GM19467 (cell line): Measurements from ENCODE around the gene CDYL2.
A peak's percentile ranks its signal among the peaks of the same experiment; 100 is the strongest.
"Not testable (repeated sequence)": the region's sequence is repeated elsewhere in the genome, so short reads cannot be mapped to it uniquely, and the experiment has no call there.

ENCODE experiments used
- ATAC-seq: cut with Tn5 transposase; IDR thresholded peaks from one replicate; pipeline ENCODE4 v1.9.1; 2021; ENCODE audit warnings: mild to moderate bottlenecking, moderate library complexity; ENCODE audit not compliant: unreplicated experiment

The CDYL2 gene

DNA sequence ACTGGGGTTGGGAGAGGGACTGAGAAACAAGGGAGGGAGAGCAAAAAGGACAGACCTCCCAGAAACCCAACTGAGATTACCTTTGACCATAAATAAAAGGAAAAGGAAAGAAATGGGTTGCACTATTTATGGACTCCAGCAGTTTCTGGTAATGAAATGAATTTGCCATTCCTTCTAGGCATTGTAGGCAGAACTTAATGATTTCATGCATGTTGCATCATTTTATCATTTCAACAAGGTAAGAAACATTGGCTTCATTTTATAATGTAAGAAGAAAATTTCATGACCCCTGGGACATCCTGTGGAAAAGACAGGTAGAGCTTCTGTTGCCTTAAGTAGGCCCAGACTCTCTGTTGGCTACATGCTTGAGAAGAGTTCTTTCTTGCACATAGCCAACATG, 8.2 kb upstream of the CDYL2 start:
- ATAC-seq = no peak

GRCh38 chr16:80809366-80809765, 5.0 kb upstream of the CDYL2 start:
- ATAC-seq = no peak

GRCh38 chr16:80807906-80808305, 3.5 kb upstream of the CDYL2 start:
- no peak for ATAC-seq

DNA sequence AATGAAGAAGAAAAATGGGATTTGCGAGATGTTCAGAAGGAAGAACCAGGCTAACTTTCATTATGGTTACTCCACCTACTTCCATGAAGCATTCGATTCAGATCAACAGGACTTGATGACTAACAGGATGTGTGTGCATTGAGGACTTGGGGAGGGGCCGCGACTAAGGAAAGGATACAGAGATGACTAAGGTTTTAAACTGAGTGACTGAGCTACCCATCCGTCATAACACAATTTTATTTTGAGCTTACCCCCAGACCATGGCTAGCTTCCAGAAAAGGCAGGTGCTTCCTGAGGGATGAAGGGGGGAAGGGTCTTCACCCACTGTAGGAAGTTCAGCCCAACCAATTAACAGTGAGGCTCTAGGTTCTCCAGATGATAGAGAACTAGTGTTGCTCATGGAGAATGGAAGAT, 2.5 kb upstream of the CDYL2 start:
- no peak for ATAC-seq

- ATAC-seq = no peak
Measured at GRCh38 chr16:80806289-80806688, 1.9 kb upstream of the CDYL2 start.

DNA sequence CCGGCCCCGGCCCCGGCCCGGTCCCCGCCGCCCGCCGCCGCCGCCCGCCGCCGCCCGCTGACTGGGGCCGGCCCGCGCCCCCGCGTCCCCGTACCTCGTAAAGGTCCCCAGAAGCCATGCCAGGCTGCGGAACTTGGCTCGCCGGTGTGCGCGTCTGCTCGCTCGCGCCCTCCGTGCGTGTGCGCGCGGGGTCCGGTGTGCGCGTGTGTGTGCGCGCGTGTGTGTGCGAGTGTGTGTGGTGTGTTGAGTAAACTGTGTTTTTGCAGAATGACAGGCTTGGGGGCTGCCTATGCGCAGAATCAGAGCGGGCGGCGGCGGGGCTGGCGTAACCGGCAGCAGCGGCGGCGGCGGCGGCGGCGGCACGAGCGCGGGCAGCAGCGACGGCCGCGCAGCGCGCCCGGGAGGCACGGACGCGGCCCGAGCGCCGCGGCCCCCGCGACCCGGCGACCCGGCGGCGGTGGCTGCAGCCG, 307 bp downstream of the CDYL2 start:
- peak; percentile 34 for ATAC-seq

DNA sequence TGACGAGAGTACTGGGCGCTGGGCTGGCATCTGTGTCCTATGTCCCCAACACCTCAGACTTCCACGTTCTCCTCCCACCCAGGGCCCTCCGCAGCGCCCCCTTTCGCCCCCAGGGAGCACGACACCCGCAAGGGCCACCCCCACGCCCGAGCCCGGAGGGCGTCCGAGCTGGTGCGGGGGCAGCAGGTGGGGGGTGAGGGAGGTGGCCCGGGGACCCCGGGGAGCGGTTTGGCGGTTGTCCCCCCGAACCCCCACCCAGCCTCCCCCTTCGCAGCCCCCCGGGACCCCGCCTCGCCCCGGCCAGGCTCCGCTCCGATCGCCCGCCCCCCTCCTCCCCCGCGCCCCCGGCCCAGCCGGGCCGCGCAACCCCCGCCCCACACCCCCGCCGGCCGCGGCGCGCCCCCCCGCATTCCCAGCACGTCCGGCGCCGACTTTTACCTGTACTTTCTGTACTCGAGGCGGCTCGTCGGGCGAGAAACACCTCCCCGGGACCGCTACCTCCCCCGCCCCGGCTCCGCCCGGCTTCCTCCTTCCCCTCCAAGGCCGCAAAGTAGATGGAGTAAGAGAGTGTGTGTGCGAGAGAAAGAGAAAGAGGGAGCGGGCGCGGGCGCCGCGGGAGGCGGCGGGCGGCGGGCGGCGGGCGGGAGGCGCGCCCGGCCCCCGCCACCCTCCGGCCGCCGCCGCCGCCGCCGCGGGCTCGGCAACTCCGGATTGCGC, 901 bp downstream of the CDYL2 start:
- no peak for ATAC-seq

- no peak for ATAC-seq
Measured at GRCh38 chr16:80802902-80803301, 1.5 kb downstream of the CDYL2 start.

DNA sequence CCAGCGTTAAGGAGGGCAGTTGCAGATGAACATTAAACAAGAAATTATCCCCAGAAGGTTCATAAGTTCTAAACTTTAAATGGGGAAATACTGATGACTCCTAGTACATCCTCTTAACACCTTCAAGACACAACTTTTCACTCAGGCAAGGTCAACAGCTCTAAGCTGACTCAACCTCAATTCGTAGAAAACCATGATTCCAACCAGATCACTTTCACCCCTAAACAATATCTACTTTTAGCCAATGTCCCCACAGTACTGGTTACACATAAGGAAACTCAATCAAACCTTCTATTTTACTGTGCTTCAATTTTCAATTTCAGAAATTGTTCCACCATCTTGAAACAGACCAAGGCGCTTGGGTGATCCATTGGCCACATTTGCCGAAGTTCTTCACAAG, 2.3 kb downstream of the CDYL2 start:
- no peak for ATAC-seq

- ATAC-seq = no peak
Measured at GRCh38 chr16:80794071-80794470, 10.3 kb downstream of the CDYL2 start.

DNA sequence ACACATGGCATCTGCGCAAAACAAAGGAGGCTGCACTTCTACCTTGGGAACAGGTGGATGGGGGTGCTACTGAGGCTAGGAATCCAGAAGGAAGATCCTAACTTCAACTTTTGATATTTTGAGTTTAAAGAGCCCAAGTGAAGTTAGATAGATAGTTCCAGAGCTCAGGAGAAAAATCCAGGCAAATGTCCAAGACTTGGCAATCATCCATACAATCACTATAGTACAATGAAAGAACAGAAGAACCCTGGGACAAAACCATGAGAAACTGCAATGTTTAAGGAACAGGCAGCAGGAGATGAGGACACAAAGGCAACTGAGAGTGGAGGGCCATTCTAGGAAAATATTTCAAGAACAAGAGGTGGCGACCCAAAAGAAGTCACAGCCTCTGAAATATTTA, 12.4 kb downstream of the CDYL2 start:
- no peak for ATAC-seq

DNA sequence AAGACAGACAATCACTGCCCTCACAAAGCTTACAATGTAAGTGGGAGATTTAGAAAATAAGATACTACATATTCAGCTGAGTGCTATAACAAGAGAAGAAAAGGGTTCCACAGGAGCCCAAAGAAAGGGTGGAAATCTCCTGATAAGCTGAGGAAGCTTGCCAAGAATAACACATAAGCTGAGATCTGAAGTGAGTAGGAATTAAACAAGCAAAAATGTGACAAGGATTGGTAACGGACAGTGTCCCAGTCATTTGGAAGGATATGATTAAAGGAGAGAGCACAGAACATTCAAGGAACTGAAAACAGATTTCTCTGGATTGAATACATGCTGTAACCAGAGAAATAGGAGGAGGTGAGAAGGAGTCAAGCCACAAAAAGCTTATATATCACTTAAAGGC, 13.0 kb downstream of the CDYL2 start:
- ATAC-seq = no peak

DNA sequence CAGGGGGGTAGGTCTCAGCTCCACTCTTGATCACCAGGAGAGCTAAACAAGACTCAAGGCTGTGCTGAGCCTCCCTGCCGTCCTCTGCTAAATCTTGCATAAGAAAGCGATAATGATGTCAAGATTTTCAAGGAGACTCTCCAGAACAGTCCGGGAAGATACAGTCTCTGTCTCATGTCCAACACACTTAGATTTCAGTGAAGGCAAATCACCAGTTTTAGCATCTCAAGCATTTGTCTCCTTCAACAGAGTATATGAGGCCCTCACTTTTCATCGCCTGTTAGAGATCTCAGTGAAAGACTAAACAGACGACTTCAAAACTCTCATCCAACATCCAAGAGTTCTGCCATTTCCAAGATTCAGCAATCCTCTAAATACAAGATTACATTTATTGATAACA, 13.6 kb downstream of the CDYL2 start:
- no peak for ATAC-seq

DNA sequence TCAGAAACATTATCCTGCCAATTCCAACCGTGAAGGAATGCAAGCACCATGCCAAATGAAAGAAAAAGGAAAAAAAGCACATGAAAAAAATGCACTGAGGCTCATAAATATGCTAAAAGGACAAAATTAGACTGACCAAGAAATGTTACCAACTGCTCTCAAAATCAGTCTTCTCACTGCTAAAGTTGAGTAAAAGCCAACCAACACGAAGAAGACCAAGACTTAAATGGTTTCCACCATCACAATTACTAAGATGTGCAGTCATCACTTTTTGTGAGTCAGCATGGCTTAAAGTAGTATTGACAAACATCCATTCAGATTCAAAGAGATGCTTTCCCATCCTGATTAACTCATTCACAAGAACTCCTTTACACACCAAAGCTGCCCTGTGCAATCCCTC, 16.4 kb downstream of the CDYL2 start:
- no peak for ATAC-seq

- ATAC-seq = not testable (repeated sequence)
Measured at GRCh38 chr16:80786561-80786960, 17.8 kb downstream of the CDYL2 start.

DNA sequence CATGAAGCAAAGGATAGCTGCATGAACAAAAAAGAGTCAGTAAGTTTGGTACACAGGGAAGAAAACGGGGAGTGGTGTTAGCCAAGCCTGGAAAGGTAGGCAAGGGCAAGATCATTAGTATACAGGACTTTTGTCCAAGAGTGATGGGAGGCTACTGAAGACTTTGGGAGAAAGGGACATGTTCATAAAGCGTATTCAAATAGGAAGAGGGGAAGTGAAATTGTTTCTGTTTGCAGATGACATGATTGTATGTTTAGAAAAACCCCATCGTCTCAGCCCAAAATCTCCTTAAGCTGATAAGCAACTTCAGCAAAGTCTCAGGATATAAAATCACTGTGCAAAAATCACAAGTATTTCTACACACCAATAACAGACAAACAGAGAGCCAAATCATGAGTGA, 19.4 kb downstream of the CDYL2 start:
- ATAC-seq = no peak

DNA sequence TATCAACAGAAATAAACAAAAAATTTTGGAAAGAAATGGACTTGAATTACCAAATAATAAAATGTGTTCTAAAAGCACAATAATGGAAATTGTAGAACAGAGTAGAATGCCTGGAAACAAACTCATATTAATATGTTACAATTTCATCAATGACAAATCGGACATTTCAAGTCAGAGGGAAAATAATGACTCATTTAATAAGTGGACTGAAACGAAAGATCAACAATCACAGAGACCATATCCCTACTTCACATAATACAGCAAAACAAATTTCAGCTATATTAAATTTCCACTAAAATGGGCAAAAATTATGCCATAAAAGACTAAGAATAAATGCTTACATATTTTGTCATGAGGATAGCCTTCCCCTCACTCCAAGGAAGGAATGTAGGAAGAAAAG, 25.7 kb downstream of the CDYL2 start:
- ATAC-seq = no peak

- no peak for ATAC-seq
Measured at GRCh38 chr16:80776856-80777255, 27.5 kb downstream of the CDYL2 start.

DNA sequence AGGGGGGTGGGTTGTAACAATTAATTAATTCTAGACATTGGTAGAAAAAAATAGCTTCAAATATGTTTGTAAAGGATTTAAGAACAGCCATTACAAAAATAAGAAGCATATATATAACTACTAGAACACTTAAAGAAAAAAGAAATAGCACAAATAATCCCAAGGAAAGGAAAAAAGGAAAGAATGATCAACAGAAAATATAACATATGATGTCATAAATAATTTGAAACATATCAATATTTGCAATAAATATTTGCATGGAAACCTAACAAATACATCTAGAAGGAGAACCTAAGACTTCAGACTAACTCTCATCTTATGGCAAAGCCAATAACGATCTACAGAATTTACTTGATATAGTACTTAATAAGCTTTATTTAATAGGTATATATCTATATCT, 28.9 kb downstream of the CDYL2 start:
- no peak for ATAC-seq

DNA sequence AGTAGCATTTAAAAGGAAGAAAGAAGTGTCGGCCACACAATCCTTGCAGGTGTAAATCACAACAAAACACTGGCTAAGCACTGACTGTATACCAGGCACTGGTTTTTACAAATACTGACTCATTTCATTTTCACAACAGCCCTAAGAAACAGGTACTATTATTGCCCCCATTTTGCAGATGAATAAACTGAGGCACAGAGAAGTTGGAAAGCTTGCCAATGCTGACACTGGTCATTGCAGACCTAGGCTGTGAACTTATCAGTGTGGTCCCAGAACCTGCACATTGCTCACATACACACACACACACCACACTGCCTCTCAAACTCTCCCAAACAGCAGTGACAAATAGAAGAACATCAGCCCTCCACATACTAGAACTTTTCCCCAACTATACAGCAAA, 37.6 kb downstream of the CDYL2 start:
- no peak for ATAC-seq

DNA sequence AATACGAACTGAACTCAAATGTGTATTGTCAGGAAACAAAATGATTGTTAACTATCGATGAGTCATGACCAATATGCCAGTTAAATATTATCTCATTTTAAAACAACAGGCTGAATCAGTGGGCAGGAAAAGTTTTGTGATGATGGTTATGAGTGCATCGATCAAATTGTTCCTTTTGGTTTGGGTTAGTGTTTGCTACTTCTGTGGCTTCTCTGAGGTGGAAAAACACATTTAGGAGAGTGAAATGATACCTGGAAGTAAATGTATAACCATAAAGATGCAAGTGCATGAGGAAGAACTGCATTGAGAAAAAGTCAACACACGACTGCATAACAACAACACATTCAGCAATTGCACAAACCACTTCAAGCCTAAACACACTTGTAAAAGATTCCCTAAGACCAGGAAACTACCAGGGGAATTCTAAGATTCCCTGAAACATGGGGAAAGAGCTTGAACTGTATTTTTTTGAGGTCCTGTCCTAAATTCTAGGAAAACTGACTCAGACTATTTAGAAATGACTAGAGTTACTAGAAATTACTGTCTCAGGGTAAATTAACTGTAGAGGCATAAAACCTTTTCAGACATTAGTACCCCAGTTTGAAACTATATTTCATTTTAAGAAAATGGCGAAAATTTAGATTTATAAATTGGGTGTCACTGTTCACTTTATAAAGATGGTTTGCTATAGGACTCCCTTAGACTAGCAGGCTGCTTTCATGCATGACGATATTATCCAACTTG, 44.8 kb downstream of the CDYL2 start:
- ATAC-seq = no peak

- no peak for ATAC-seq
Measured at GRCh38 chr16:80754476-80754875, 49.9 kb downstream of the CDYL2 start.

DNA sequence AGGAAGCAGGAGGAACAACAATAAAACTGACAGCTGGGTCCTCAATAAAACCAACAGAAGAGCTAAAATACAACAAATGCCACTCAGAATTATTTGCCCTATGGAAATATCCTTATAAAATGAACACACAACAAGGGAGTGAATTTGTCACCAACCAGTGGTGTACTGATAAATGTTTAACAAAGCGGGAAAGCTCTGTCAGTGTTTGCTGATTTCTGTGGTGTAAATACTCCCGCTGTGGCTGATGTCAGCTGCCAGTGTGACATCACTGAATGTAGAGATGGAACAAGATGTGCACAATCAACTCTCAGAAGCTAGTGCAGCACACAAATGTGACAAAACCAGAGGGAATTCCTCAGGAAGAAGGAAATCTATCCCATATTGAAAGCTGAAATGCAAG, 51.9 kb downstream of the CDYL2 start:
- ATAC-seq = no peak
